SU-DHL-6 (cell line): Measurements from ENCODE around the gene IL11.
A peak's percentile ranks its signal among the peaks of the same experiment; 100 is the strongest.

Source experiments
- H2AFZ ChIP-seq: fragments of 200-600 bp; sonication (generic); 2 replicates; pipeline ENCODE4 v1.6.1; 2014; ENCODE audit warnings: low read depth, mild to moderate bottlenecking, moderate library complexity, mixed read lengths, antibody characterized with exemption, low read length; ENCODE audit not compliant: severe bottlenecking
- H3F3A ChIP-seq: fragments of 200-600 bp; shearing (Covaris generic); 2 replicates; pipeline ENCODE4 v1.6.0; 2016; ENCODE audit warnings: antibody characterized with exemption, mild to moderate bottlenecking; ENCODE audit not compliant: insufficient read depth
- H3K27ac ChIP-seq: fragments of 200-600 bp; sonication (generic); 2 replicates; pipeline ENCODE4 v1.5.1; 2016; ENCODE audit warnings: low read depth, mild to moderate bottlenecking, low read length, moderate library complexity, mixed read lengths
- H3K27me3 ChIP-seq: fragments of 200-600 bp; sonication (generic), shearing (Covaris generic); 2 replicates; pipeline ENCODE4 v1.6.0; 2014; ENCODE audit warnings: mild to moderate bottlenecking, low read length
- H3K36me3 ChIP-seq: fragments of 200-600 bp; sonication (generic); 2 replicates; pipeline ENCODE4 v1.6.1; 2014; ENCODE audit warnings: mild to moderate bottlenecking, low read length, mixed read lengths
- H3K4me2 ChIP-seq: fragments of 300-600, 200-600 bp; shearing (Covaris generic), sonication (generic); 2 replicates; pipeline ENCODE4 v1.6.0; 2014; ENCODE audit warnings: low read length, low read depth, mild to moderate bottlenecking; ENCODE audit not compliant: poor library complexity, severe bottlenecking
- H3K4me3 ChIP-seq: fragments of 200-600 bp; sonication (generic); 2 replicates; pipeline ENCODE4 v1.5.1; 2014; ENCODE audit warnings: antibody characterized with exemption, low read length, mild to moderate bottlenecking, mixed read lengths; ENCODE audit not compliant: insufficient read depth, poor library complexity, severe bottlenecking
- H3K79me2 ChIP-seq: fragments of 200-600 bp; sonication (generic); 2 replicates; pipeline ENCODE4 v1.6.1; 2014; ENCODE audit warnings: mild to moderate bottlenecking, low read length, moderate library complexity; ENCODE audit not compliant: insufficient read depth
- H3K9ac ChIP-seq: fragments of 200-600 bp; sonication (generic); 2 replicates; pipeline ENCODE4 v1.7.0; 2014; ENCODE audit warnings: mild to moderate bottlenecking, low read length
- H3K9me2 ChIP-seq: fragments of 200-600 bp; sonication (generic); replicated peaks from 2 replicates; pipeline ENCODE4 v1.6.1; 2014; ENCODE audit warnings: low read length; ENCODE audit not compliant: insufficient read depth
- H3K9me3 ChIP-seq: fragments of 200-600 bp; sonication (generic); 2 replicates; pipeline ENCODE4 v1.6.1; 2014; ENCODE audit warnings: low read length, mixed read lengths; ENCODE audit not compliant: insufficient read depth
- H4K20me1 ChIP-seq: fragments of 200-600 bp; sonication (generic); 2 replicates; pipeline ENCODE4 v1.6.1; 2014; ENCODE audit warnings: low read depth, mild to moderate bottlenecking, antibody characterized with exemption, low read length, moderate library complexity, mixed read lengths
- EZH2phosphoT487 ChIP-seq: fragments of 200-600 bp; sonication (generic), shearing (Covaris generic); conservative IDR thresholded peaks from 2 replicates; pipeline ENCODE4 v1.6.1; 2018; ENCODE audit warnings: mild to moderate bottlenecking, antibody characterized with exemption, low read length, moderate library complexity, mixed read lengths
- TF ChIP-seq, protein P1 (sequence below): fragments of 200-600 bp; sonication (generic); IDR thresholded peaks from one replicate; pipeline ENCODE4 v1.5.1; 2017; ENCODE audit warnings: antibody characterized with exemption, mild to moderate bottlenecking, low read length, moderate library complexity; ENCODE audit not compliant: insufficient read depth, poor library complexity, severe bottlenecking

Gene IL11

DNA sequence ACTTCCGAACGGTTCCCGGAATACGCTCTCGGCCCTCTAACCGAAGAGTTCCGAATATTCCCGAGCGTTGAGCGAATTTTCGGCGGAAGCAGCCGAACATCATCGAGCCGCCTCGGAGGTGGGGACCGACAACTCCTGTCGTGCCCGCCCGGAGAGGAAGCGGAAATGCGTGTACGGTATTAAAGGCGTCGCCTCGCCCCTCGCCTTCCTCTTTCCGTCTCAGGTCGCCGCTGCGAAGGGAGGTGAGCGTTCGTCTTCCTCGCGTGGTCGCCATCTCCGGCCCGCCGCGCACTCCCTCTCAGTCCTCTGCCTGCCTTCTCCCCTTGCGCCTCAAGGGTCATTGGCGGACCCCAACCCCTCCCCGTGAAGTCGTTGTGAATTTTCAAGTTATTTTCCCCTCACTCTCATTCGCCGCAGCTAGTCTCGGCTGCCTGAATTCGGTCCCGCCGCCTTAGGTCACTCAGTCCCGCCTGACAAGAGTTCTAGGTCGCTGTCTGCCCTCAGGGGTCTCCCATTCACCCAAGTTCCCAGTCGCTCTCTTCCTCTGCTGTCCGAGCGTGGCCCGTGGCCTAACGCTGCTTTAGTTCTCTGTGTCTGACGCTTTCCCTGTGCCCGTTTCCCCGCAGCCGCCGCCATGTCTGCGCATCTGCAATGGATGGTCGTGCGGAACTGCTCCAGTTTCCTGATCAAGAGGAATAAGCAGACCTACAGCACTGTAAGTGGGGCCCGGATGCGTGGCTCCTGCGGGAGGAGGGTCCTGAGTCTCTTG, 15.6 kb upstream of the IL11 start, which contains the start of gene RPL28:
TSS of gene RPL28 (plus strand) at position 209 of the 769 bp plus-strand sequence. CDS start at position 635, 426 bp downstream.
- peaks cover 26% of the 10 kb centered on the region for H4K20me1 ChIP-seq
- peaks cover 21% of the 10 kb centered on the region for H3K79me2 ChIP-seq

DNA sequence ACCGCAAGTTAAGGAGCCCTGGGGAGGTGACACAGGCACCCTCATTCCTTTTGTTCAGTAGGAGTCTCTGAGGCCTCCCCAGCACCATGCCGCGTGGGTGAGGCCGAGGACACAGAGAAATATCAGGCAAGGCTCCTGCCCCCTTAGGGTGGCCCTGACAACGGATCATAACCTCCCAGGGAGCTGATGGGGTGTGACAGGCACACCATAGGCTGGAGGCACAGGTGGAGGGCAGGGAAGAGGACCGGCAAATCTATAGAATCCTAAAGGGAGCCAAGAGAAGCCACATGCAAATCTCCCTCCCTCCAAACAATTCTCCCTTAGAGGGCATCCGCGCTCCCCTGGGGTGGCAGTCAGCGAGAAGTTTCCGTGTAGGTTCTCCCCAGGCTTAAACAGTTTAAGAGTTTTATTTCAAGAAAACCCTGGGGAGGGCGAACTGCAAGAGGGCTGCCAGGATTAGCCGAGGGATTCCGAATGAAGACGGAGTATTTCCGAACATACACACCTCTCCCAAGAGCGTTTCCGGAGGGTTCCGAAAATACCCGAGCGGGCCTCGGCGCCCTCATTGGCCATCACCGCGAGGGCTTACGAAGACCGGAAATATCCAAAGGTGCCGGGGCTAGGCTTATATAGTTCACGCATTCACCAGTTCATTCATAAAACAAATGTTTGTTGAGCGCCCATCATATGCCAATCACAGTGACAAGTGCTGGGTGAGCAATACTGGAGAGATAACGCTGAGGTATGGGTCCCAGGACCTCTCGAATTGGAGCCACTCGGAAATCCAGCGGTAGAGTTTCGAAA, 14.9 kb upstream of the IL11 start:
- Histone ChIP-seq H3K9ac (peak overlapping the region; percentile 98), H3K27me3 (no peaks in the 10 kb centered on the region), H3F3A (peaks cover 35% of the 10 kb centered on the region), H4K20me1 (peaks cover 26% of the 10 kb centered on the region), H2AFZ (peak overlapping the region; percentile 82), H3K4me2 (peak overlapping the region; percentile 82), H3K9me2 (no peaks in the 10 kb centered on the region), H3K27ac (peak overlapping the region; percentile 85), H3K79me2 (peaks cover 21% of the 10 kb centered on the region), H3K36me3 (peaks cover 31% of the 10 kb centered on the region), H3K9me3 (no peaks in the 10 kb centered on the region), H3K4me3 (peak overlapping the region; percentile 56)
- TF ChIP-seq EZH2phosphoT487 = no peak
- TF ChIP-seq, protein P1, sequence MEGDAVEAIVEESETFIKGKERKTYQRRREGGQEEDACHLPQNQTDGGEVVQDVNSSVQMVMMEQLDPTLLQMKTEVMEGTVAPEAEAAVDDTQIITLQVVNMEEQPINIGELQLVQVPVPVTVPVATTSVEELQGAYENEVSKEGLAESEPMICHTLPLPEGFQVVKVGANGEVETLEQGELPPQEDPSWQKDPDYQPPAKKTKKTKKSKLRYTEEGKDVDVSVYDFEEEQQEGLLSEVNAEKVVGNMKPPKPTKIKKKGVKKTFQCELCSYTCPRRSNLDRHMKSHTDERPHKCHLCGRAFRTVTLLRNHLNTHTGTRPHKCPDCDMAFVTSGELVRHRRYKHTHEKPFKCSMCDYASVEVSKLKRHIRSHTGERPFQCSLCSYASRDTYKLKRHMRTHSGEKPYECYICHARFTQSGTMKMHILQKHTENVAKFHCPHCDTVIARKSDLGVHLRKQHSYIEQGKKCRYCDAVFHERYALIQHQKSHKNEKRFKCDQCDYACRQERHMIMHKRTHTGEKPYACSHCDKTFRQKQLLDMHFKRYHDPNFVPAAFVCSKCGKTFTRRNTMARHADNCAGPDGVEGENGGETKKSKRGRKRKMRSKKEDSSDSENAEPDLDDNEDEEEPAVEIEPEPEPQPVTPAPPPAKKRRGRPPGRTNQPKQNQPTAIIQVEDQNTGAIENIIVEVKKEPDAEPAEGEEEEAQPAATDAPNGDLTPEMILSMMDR = no peak

More for the DNA sequence above, 15.6 kb upstream of the IL11 start, which contains the start of gene RPL28:
- Histone ChIP-seq H3K27ac (peak within 1 kb of the TSS; percentile 85), H3K9me3 (no peaks in the 10 kb centered on the region), H3K36me3 (peaks cover 31% of the 10 kb centered on the region), H3K4me3 (peak within 1 kb of the TSS; percentile 90), H3K4me2 (peak within 1 kb of the TSS; percentile 92), H3K9ac (peak within 1 kb of the TSS; percentile 98), H3K9me2 (no peaks in the 10 kb centered on the region), H3K27me3 (no peaks in the 10 kb centered on the region), H2AFZ (peak within 1 kb of the TSS; percentile 82), H3F3A (peaks cover 43% of the 10 kb centered on the region)
- TF ChIP-seq EZH2phosphoT487 = no peak
- TF ChIP-seq, protein P1 = no peak

DNA sequence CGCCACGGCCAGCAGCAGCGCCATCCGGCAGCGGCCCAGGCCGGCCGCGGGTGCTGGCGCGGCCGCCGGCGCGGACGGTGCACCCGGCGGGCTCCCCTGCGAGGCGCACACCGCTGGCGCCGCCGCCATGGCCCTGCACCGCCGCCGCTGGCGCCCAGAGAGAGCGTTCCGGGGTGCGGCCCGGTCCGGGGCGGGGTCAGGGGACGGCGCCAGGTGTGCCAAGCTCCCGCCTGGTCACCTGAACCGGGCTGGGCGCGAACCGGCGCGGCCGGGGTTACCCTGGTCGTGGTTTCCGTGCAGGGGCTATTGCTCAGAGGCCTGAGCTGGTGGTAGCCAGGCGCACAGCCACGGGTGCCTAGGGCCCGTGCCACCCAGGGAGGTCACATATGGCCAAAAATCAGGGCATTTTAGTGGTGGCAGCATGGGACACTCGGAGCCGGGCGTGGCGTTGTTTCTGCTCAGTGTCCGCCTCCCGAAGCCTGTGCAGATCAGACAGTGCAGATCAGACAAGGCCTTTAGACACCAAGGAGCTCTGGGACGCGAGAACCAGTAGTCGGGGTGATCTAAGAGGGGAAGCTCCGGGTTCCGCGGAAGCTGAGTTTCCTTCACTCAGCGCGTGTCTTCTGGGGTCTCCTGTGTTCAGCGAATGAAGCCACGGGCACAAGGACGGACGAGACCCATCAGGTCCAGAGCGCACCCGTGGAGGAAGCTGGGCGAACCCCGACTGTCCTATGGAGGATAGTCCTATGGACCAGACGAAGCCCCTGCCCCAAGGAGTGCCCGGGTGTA, 14.1 kb upstream of the IL11 start, which contains the start of gene TMEM238:
TSS of gene TMEM238 (minus strand) at position 162 of the 789 bp plus-strand sequence. CDS start at position 129, 33 bp downstream.
- Histone ChIP-seq H3K27ac (peak within 1 kb of the TSS; percentile 85), H3K9ac (peak within 1 kb of the TSS; percentile 98), H3K79me2 (peaks cover 21% of the 10 kb centered on the region), H3K36me3 (peaks cover 31% of the 10 kb centered on the region), H3F3A (peaks cover 27% of the 10 kb centered on the region), H4K20me1 (peaks cover 26% of the 10 kb centered on the region), H3K27me3 (no peaks in the 10 kb centered on the region), H3K9me2 (no peaks in the 10 kb centered on the region), H3K4me3 (peak within 1 kb of the TSS; percentile 56), H3K9me3 (no peaks in the 10 kb centered on the region), H2AFZ (peak within 1 kb of the TSS; percentile 82), H3K4me2 (peak within 1 kb of the TSS; percentile 82)
- no peak for TF ChIP-seq EZH2phosphoT487
- TF ChIP-seq, protein P1 = no peak
